DND-41 (cell line): ENCODE measurements around the gene FOXO4.

Source experiments
- CTCF ChIP-seq: IDR thresholded peaks from 2 replicates; pipeline ENCODE4 v1.5.1; 2012; ENCODE audit warnings: borderline replicate concordance, low read length, moderate library complexity, mild to moderate bottlenecking; ENCODE audit not compliant: poor library complexity, severe bottlenecking; ENCODE audit errors: extremely low read depth
- EZH2 ChIP-seq: IDR thresholded peaks from 3 replicates; pipeline ENCODE4 v1.6.1; 2012; ENCODE audit warnings: borderline replicate concordance, low read depth, mild to moderate bottlenecking, moderate library complexity, low read length, inconsistent platforms; ENCODE audit not compliant: severe bottlenecking

DNA sequence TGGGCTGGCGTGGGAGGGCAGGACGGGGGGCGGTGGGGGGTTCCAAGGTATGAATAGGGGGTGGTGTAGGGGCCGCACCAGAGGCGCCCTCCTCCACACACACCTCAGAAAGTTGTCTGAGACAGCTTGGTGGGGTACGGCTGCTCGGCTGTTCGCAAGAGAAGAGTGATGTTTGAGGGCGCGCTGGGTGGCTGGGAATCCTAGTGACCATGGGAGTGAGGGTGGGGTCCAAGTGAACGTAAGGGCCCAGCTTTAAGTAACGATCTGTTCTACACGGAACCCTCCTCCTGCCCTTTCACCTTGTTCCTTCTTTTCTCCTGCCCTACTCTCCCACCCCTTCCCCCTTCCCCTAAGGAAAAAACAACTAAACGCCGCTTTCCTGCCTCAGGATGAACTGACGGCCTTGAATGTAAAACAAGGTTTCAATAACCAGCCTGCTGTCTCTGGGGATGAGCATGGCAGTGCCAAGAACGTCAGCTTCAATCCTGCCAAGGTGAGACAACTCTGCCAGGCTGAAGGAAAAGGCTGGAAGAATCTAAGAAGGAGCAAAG is 23.4 kb downstream of the FOXO4 start:
- no peak for TF ChIP-seq CTCF
- no peak for TF ChIP-seq EZH2
